OCI-LY1 (cell line): ENCODE measurements around the gene FGF14.

Source experiments
- H2AFZ ChIP-seq: fragments of 200-600 bp; sonication (generic), shearing (Covaris generic); 2 replicates; pipeline ENCODE4 v1.6.0; 2014; ENCODE audit warnings: antibody characterized with exemption, mild to moderate bottlenecking, low read length
- H3F3A ChIP-seq: fragments of 200-600 bp; sonication (generic), shearing (Covaris generic); 2 replicates; pipeline ENCODE4 v1.6.0; 2014; ENCODE audit warnings: mild to moderate bottlenecking, antibody characterized with exemption, low read length, moderate library complexity; ENCODE audit not compliant: insufficient read depth
- H3K27ac ChIP-seq: fragments of 200-600 bp; sonication (generic); 2 replicates; pipeline ENCODE4 v1.5.1; 2014; ENCODE audit warnings: low read length, mixed run types, mild to moderate bottlenecking, low read depth; ENCODE audit not compliant: poor library complexity, severe bottlenecking
- H3K27me3 ChIP-seq: fragments of 200-600 bp; sonication (generic); 2 replicates; pipeline ENCODE4 v1.6.0; 2014; ENCODE audit warnings: antibody characterized with exemption, mild to moderate bottlenecking, low read length, moderate library complexity; ENCODE audit not compliant: insufficient read depth
- H3K36me3 ChIP-seq: fragments of 200-600 bp; sonication (generic); 2 replicates; pipeline ENCODE4 v1.6.1; 2014; ENCODE audit warnings: mild to moderate bottlenecking, antibody characterized with exemption, low read length, moderate library complexity, mixed read lengths; ENCODE audit not compliant: insufficient read depth
- H3K4me1 ChIP-seq: fragments of 200-600 bp; sonication (generic); 2 replicates; pipeline ENCODE4 v1.5.1; 2014; ENCODE audit warnings: mild to moderate bottlenecking, low read length, moderate library complexity; ENCODE audit not compliant: insufficient read depth, severe bottlenecking
- H3K4me2 ChIP-seq: fragments of 200-600 bp; sonication (generic), shearing (Covaris generic); 2 replicates; pipeline ENCODE4 v1.6.1; 2014; ENCODE audit warnings: low read length
- H3K4me3 ChIP-seq: fragments of 200-600 bp; sonication (generic); 2 replicates; pipeline ENCODE4 v1.5.1; 2014; ENCODE audit warnings: low read length, low read depth, mild to moderate bottlenecking, mixed read lengths; ENCODE audit not compliant: poor library complexity, severe bottlenecking
- H3K79me2 ChIP-seq: fragments of 200-600 bp; shearing (Covaris generic); 2 replicates; pipeline ENCODE4 v1.6.1; 2016; ENCODE audit warnings: mixed run types, low read length, mixed read lengths; ENCODE audit not compliant: insufficient read depth
- H3K9ac ChIP-seq: fragments of 200-600 bp; sonication (generic), shearing (Covaris generic); 2 replicates; pipeline ENCODE4 v1.6.1; 2014; ENCODE audit warnings: mild to moderate bottlenecking, low read length, mixed read lengths
- H3K9me2 ChIP-seq: fragments of 200-600 bp; sonication (generic), shearing (Covaris generic); 2 replicates; pipeline ENCODE4 v1.6.1; 2014; ENCODE audit warnings: low read depth, mild to moderate bottlenecking, low read length, mixed read lengths
- H3K9me3 ChIP-seq: fragments of 200-600 bp; shearing (Covaris generic); 2 replicates; pipeline ENCODE4 v1.6.1; 2014; ENCODE audit warnings: low read length, mixed read lengths
- H4K20me1 ChIP-seq: fragments of 200-600 bp; sonication (generic), shearing (Covaris generic); 2 replicates; pipeline ENCODE4 v1.6.0; 2016; ENCODE audit warnings: mild to moderate bottlenecking, low read length; ENCODE audit not compliant: insufficient read depth
- CTCF ChIP-seq: fragments of 200-600 bp; sonication (generic), shearing (Covaris generic); IDR thresholded peaks from 2 replicates; pipeline ENCODE4 v1.5.1; 2017; ENCODE audit warnings: mild to moderate bottlenecking, antibody characterized with exemption, low read length, moderate library complexity, mixed read lengths
- EZH2 ChIP-seq: fragments of 200-600 bp; sonication (generic), shearing (Covaris generic); IDR thresholded peaks from 2 replicates; pipeline ENCODE4 v1.8.0; 2017; ENCODE audit warnings: borderline replicate concordance, mixed run types, mild to moderate bottlenecking, antibody characterized with exemption, low read length, moderate library complexity, mixed read lengths

FGF14 gene

GRCh38 chr13:102185375-102185984 is 216.4 kb downstream of the FGF14 start:
- Histone ChIP-seq H3K27me3 (no peaks in the 10 kb centered on the region), H4K20me1 (no peaks in the 10 kb centered on the region), H3K4me3 (no peak overlapping the region), H3F3A (no peaks in the 10 kb centered on the region), H3K4me1 (no peaks in the 10 kb centered on the region), H3K9me2 (no peaks in the 10 kb centered on the region; the same call in 1 of the 2 replicates), H3K27ac (no peak overlapping the region), H3K9me3 (no peaks in the 10 kb centered on the region), H3K4me2 (no peak overlapping the region), H3K36me3 (no peaks in the 10 kb centered on the region), H3K79me2 (no peaks in the 10 kb centered on the region), H3K9ac (no peak overlapping the region), H2AFZ (no peak overlapping the region)
- no peak for TF ChIP-seq EZH2
- no peak for TF ChIP-seq CTCF

- H3K4me1 ChIP-seq = no peaks in the 10 kb centered on the region
- H3K9ac ChIP-seq = no peak overlapping the region
- H3K27me3 ChIP-seq = no peaks in the 10 kb centered on the region
- TF ChIP-seq EZH2 = no peak
- no peak for TF ChIP-seq CTCF
- no peaks in the 10 kb centered on the region for H3K79me2 ChIP-seq
- H3K36me3 ChIP-seq = no peaks in the 10 kb centered on the region
- no peaks in the 10 kb centered on the region for H3K9me3 ChIP-seq
- H3K4me3 ChIP-seq = no peak overlapping the region
- H3F3A ChIP-seq = no peaks in the 10 kb centered on the region
- no peaks in the 10 kb centered on the region; the same call in 1 of the 2 replicates for H3K9me2 ChIP-seq
- no peak overlapping the region for H3K4me2 ChIP-seq
- no peaks in the 10 kb centered on the region for H4K20me1 ChIP-seq
- no peak overlapping the region for H3K27ac ChIP-seq
- H2AFZ ChIP-seq = no peak overlapping the region
Observed at GRCh38 chr13:102183509-102184182, 218.2 kb downstream of the FGF14 start.

- H3K4me2 ChIP-seq = no peak overlapping the region
- no peaks in the 10 kb centered on the region; the same call in 1 of the 2 replicates for H3K9me2 ChIP-seq
- no peak for TF ChIP-seq EZH2
- no peak for TF ChIP-seq CTCF
- no peaks in the 10 kb centered on the region for H4K20me1 ChIP-seq
- no peak overlapping the region for H2AFZ ChIP-seq
- H3K4me1 ChIP-seq = no peaks in the 10 kb centered on the region
- no peaks in the 10 kb centered on the region for H3K79me2 ChIP-seq
- no peaks in the 10 kb centered on the region for H3K36me3 ChIP-seq
- H3F3A ChIP-seq = no peaks in the 10 kb centered on the region
- H3K9ac ChIP-seq = no peak overlapping the region
- H3K27ac ChIP-seq = no peak overlapping the region
- no peak overlapping the region for H3K4me3 ChIP-seq
- no peaks in the 10 kb centered on the region for H3K9me3 ChIP-seq
- H3K27me3 ChIP-seq = no peaks in the 10 kb centered on the region
Observed at GRCh38 chr13:102182170-102182569, 219.7 kb downstream of the FGF14 start.
